GM12873 (cell line): ENCODE measurements around the gene ZW10.

Source experiments
- CTCF ChIP-seq: IDR thresholded peaks from 2 replicates; pipeline ENCODE4 v1.5.1; 2012; ENCODE audit warnings: low read depth, mild to moderate bottlenecking, moderate library complexity, low read length, control low read depth; ENCODE audit not compliant: insufficient read depth; ENCODE audit errors: missing control alignments

Gene ZW10

GRCh38 chr11:113732092-113732491, 41.4 kb downstream of the ZW10 start:
- TF ChIP-seq CTCF, result no peak

GRCh38 chr11:113730887-113731726, 42.4 kb downstream of the ZW10 start:
- TF ChIP-seq CTCF, result no peak

- no peak for TF ChIP-seq CTCF
Measured at GRCh38 chr11:113729456-113729855, 44.0 kb downstream of the ZW10 start.

GRCh38 chr11:113728814-113729213, 44.7 kb downstream of the ZW10 start:
- no peak for TF ChIP-seq CTCF

DNA sequence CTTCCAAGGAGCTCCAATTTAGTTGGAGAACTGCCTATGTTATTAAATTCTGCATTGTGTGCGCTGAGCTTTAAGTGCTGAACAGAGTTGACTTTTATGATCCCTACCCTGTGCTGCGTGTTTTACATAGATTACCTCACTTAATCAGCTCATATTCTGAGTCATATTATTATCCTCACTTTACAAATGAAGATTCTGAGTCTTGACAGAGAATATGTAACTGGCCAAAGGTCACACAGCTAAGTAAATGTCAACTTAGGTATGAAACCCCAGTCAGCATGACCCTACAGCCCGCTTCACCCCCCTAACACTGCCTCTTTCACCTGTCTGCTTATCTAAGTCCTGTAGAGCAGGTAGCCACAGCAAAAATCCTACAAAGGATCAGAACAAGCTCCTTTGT, 47.6 kb downstream of the ZW10 start:
- TF ChIP-seq CTCF, result no peak

DNA sequence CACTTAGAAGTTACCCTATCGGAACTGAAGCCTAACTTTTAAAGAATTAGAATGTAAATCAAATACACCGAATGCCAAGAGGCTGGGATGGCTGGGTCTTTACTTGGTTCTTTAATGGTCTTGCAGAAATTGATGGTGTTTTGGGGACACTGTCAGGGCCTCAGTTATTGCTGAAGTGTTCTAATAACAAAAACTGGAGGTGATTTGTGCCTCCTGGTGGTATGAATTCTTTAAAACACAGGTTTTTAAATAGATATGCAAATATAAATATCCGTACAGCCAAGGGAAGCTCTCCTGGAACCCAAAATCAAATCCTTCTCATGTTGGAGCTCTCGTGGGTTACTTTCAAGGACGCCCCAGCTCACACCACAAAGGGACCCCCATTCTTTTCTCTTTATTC, 48.1 kb downstream of the ZW10 start:
- no peak for TF ChIP-seq CTCF

DNA sequence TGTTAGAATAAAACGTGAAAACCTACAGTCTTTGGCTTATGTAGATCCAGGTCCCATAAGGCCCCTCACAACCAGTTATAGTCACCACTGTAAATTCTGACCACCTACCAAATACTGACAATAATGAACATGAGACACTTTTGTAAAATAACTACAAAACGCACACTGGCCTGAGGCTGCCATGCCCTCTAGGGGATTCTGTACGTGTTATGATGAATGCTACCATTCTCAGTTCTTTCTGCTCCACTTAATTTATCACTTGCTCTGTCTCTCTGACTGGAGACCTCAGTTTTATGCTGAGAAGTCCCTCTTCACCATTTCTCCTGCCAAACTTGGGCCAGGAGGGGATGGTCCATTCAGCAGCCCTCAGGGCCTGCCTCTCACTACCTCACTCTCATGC, 48.7 kb downstream of the ZW10 start:
- TF ChIP-seq CTCF, result no peak
